Lower leg skin (tissue), 3 donors: ENCODE data around the gene TNFAIP8.

ENCODE experiments used
- CTCF ChIP-seq, 3 donors: fragments of 450-650 bp; IDR thresholded peaks; one replicate each; pipeline ENCODE4 v1.5.1; 2016; ENCODE audit warnings: antibody characterized with exemption in 3 of 3, mild to moderate bottlenecking in 3 of 3, moderate library complexity in 2 of 3
- POLR2A ChIP-seq, 2 donors: fragments of 450-650 bp; IDR thresholded peaks; one replicate each; pipeline ENCODE4 v1.6.1; 2016 to 2017; ENCODE audit warnings: antibody characterized with exemption in 2 of 2, mild to moderate bottlenecking in 1 of 2, moderate library complexity in 1 of 2

- TF ChIP-seq POLR2A (IDR thresholded peaks at IDR 0.05), result no peak
- TF ChIP-seq CTCF (IDR thresholded peaks at IDR 0.05), result no peak
Observed at GRCh38 chr5:119358530-119358900, 2.7 kb downstream of the TNFAIP8 start.
